ENCODE data around the gene SOX3.

DNA sequence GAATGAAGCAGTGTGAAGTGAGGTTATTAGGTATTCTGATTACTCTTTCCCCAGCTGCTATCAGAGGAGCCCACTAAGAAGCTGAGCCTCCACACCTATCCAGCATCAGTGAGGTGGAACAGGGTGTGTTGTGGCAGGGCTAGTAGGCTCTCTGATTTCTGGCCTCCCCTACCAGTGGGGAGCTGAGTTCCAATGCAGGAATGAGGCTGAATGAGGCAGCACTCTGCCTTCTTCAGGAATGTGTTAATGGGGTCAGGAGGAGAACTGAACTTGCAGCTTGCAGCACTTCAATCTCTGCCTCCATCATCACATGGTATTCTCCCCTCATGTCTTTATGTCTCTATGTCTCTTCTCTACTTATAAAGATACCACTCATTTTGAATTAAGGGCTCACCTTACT is 26.9 kb downstream of the SOX3 start:
- no peak for TF ChIP-seq EZH2 (IDR thresholded peaks at IDR 0.05; ENCODE audit: low read length, unreplicated experiment)
- TF ChIP-seq, protein P1, sequence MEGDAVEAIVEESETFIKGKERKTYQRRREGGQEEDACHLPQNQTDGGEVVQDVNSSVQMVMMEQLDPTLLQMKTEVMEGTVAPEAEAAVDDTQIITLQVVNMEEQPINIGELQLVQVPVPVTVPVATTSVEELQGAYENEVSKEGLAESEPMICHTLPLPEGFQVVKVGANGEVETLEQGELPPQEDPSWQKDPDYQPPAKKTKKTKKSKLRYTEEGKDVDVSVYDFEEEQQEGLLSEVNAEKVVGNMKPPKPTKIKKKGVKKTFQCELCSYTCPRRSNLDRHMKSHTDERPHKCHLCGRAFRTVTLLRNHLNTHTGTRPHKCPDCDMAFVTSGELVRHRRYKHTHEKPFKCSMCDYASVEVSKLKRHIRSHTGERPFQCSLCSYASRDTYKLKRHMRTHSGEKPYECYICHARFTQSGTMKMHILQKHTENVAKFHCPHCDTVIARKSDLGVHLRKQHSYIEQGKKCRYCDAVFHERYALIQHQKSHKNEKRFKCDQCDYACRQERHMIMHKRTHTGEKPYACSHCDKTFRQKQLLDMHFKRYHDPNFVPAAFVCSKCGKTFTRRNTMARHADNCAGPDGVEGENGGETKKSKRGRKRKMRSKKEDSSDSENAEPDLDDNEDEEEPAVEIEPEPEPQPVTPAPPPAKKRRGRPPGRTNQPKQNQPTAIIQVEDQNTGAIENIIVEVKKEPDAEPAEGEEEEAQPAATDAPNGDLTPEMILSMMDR (conservative IDR thresholded peaks at IDR 0.05; ENCODE audit: low read depth, low read length), result no peak
- TF ChIP-seq EZH2phosphoT487 (IDR thresholded peaks at IDR 0.05; ENCODE audit: borderline replicate concordance, low read length), result no peak

Data from PC-3 (cell line).